GM19468 (cell line): Measurements from ENCODE around the gene HBZ.
A peak's percentile ranks its signal among the peaks of the same experiment; 100 is the strongest.
"Not testable (repeated sequence)": the region's sequence is repeated elsewhere in the genome, so short reads cannot be mapped to it uniquely, and the experiment has no call there.

Experiments used
- ATAC-seq: cut with Tn5 transposase; IDR thresholded peaks from one replicate; pipeline ENCODE4 v1.9.1; 2021; ENCODE audit warnings: mild to moderate bottlenecking, moderate library complexity, moderate number of reproducible peaks; ENCODE audit not compliant: unreplicated experiment; ENCODE audit errors: extremely low read depth

The HBZ gene

GRCh38 chr16:177394-177822 lies 25.0 kb downstream of the HBZ start:
- ATAC-seq = no peak

GRCh38 chr16:177981-178667 lies 25.7 kb downstream of the HBZ start:
- no peak for ATAC-seq

- ATAC-seq = no peak
These were observed 26.2 kb downstream of the HBZ start for GRCh38 chr16:178668-179015.

GRCh38 chr16:179211-180092 lies 27.0 kb downstream of the HBZ start:
- ATAC-seq = no peak

GRCh38 chr16:180101-180675 lies 27.7 kb downstream of the HBZ start, which contains the start of gene HBQ1:
Gene HBQ1, plus strand, starts transcription at chr16:180459. Its CDS starts 28 bp downstream, at chr16:180487.
- ATAC-seq = no peak

- peak; percentile 26 for ATAC-seq
These were observed 28.5 kb downstream of the HBZ start for GRCh38 chr16:180681-181564.

- ATAC-seq = no peak
These were observed 29.1 kb downstream of the HBZ start for GRCh38 chr16:181565-182021.

- ATAC-seq = no peak
These were observed 30.6 kb downstream of the HBZ start for GRCh38 chr16:183005-183404.

- no peak for ATAC-seq
These were observed 32.8 kb downstream of the HBZ start for GRCh38 chr16:185213-185612.

- no peak for ATAC-seq
These were observed 33.2 kb downstream of the HBZ start for GRCh38 chr16:185691-186090.

- ATAC-seq = no peak
These were observed 34.9 kb downstream of the HBZ start for GRCh38 chr16:187330-187729.

- ATAC-seq = no peak
These were observed 36.2 kb downstream of the HBZ start for GRCh38 chr16:188674-189073.

GRCh38 chr16:189604-190186 lies 37.3 kb downstream of the HBZ start:
- no peak for ATAC-seq

- no peak for ATAC-seq
These were observed 39.4 kb downstream of the HBZ start for GRCh38 chr16:191831-192230.

- no peak for ATAC-seq
These were observed 40.2 kb downstream of the HBZ start for GRCh38 chr16:192686-193085.

- ATAC-seq = no peak
These were observed 41.0 kb downstream of the HBZ start for GRCh38 chr16:193441-193840.

GRCh38 chr16:194516-194915 lies 42.1 kb downstream of the HBZ start:
- no peak for ATAC-seq

- no peak for ATAC-seq
These were observed 47.9 kb downstream of the HBZ start for GRCh38 chr16:200388-200787.

GRCh38 chr16:203246-203645 lies 50.8 kb downstream of the HBZ start:
- ATAC-seq = no peak

GRCh38 chr16:204046-204445 lies 51.6 kb downstream of the HBZ start:
- ATAC-seq = not testable (repeated sequence)
